Keratinocyte (primary cell): ENCODE results near the gene PCNT. TPM values are rescaled to one million over a fixed set of nuclear protein-coding genes. Genes with fewer than 3 reads are reported as not detected.
"Not testable (repeated sequence)": the region's sequence is repeated elsewhere in the genome, so short reads cannot be mapped to it uniquely, and the experiment has no call there.

Experiments
- DNase-seq: peaks from one replicate; pipeline ENCODE4 v3.0.0-alpha.2; 2011; ENCODE audit warnings: low read depth, missing footprints, low spot score
- FAIRE-seq: peaks from 2 replicates; lab custom pipeline; 2011; peaks lifted over from hg19 to GRCh38; lab: Jason Lieb, UNC
- H2AFZ ChIP-seq: 2 replicates; pipeline ENCODE4 v1.6.0; 2012; ENCODE audit warnings: low read length, control low read depth, inconsistent platforms; ENCODE audit not compliant: control insufficient read depth
- H3K27ac ChIP-seq: 2 replicates; pipeline ENCODE4 v1.5.1; 2011; ENCODE audit warnings: low read length; ENCODE audit not compliant: control insufficient read depth, insufficient read depth
- H3K27me3 ChIP-seq: 3 replicates; pipeline ENCODE4 v1.6.0; 2011; ENCODE audit warnings: low read length; ENCODE audit not compliant: control insufficient read depth, insufficient read depth; ENCODE audit errors: extremely low read depth
- H3K36me3 ChIP-seq, 2 experiments: 2 replicates in 1 of 2; 3 replicates in 1 of 2; pipeline ENCODE4 v1.5.1; 2011; ENCODE audit warnings: low read length in 2 of 2, mild to moderate bottlenecking in 1 of 2; ENCODE audit not compliant: control insufficient read depth in 2 of 2, insufficient read depth in 2 of 2; ENCODE audit errors: extremely low read depth in 1 of 2
- H3K4me1 ChIP-seq: 3 replicates; pipeline ENCODE4 v1.5.1; 2011; ENCODE audit warnings: low read length; ENCODE audit not compliant: control insufficient read depth, insufficient read depth; ENCODE audit errors: extremely low read depth
- H3K4me2 ChIP-seq: 3 replicates; pipeline ENCODE4 v1.6.0; 2011; ENCODE audit warnings: low read depth, low read length; ENCODE audit not compliant: control insufficient read depth, insufficient read depth; ENCODE audit errors: extremely low read depth
- H3K4me3 ChIP-seq, 3 experiments: fragments of 200-600 bp in 1 of 3; sonication (generic) in 1 of 3; 2 replicates in 2 of 3; 3 replicates in 1 of 3; pipeline ENCODE4 v1.5.1; 2011 to 2016; ENCODE audit warnings: low read length in 3 of 3, mild to moderate bottlenecking in 3 of 3, control low read depth in 2 of 3, inconsistent platforms in 1 of 3, low read depth in 1 of 3, mixed read lengths in 1 of 3, mixed run types in 1 of 3, moderate library complexity in 1 of 3; ENCODE audit not compliant: control insufficient read depth in 2 of 3, insufficient read depth in 2 of 3; ENCODE audit errors: extremely low read depth in 1 of 3
- H3K79me2 ChIP-seq: 2 replicates; pipeline ENCODE4 v1.6.0; 2012; ENCODE audit warnings: low read length; ENCODE audit not compliant: control insufficient read depth, insufficient read depth
- H3K9ac ChIP-seq: 3 replicates; pipeline ENCODE4 v1.6.0; 2011; ENCODE audit warnings: low read length; ENCODE audit not compliant: control insufficient read depth, insufficient read depth; ENCODE audit errors: extremely low read depth
- H3K9me1 ChIP-seq: 3 replicates; pipeline ENCODE4 v1.6.0; 2011; ENCODE audit warnings: low read length; ENCODE audit not compliant: control insufficient read depth, insufficient read depth; ENCODE audit errors: extremely low read depth
- H3K9me3 ChIP-seq: 2 replicates; pipeline ENCODE4 v1.5.1; 2012; ENCODE audit warnings: low read depth, low read length; ENCODE audit not compliant: control insufficient read depth
- H4K20me1 ChIP-seq: 3 replicates; pipeline ENCODE4 v1.6.0; 2011; ENCODE audit warnings: low read length; ENCODE audit not compliant: control insufficient read depth, insufficient read depth; ENCODE audit errors: extremely low read depth
- EZH2 ChIP-seq: IDR thresholded peaks from one replicate; pipeline ENCODE4 v1.6.1; 2012; ENCODE audit warnings: inconsistent platforms, mild to moderate bottlenecking, low read length, moderate library complexity
- dilution Hi-C: fragments of 300-500 bp; cut with MboI; formaldehyde crosslinking; loops from one replicate; pipeline ENCODE4 v1.7.0; 2020; ENCODE audit warnings: low sequenced_read_pairs; ENCODE audit not compliant: extremely low pct_ligation_motif_present
- polyA plus RNA-seq, 5 experiments: library from polyadenylated mRNA; depleted of rRNA in 3 of 5; stranded (reverse) in 3 of 5; stranded (forward) in 1 of 5; unstranded in 1 of 5; fragments of >200 nt; gene quantifications; 1 replicate in 1 of 5; 2 replicates in 3 of 5; 3 replicates in 1 of 5; pipeline versions ENCODE4 v1.2.1 to v1.2.3, GENCODE V29; 2011 to 2012; ENCODE audit warnings: missing spikeins in 2 of 5, low read depth in 1 of 5, low replicate concordance in 1 of 5
- TF ChIP-seq, protein P1 (sequence below), 3 experiments: IDR thresholded peaks in 1 of 3; conservative IDR thresholded peaks in 1 of 3; optimal IDR thresholded peaks in 1 of 3; 2 replicates in 2 of 3; 3 replicates in 1 of 3; pipeline versions ENCODE3 to v1.5.1; 2011; ENCODE audit warnings: low read length in 3 of 3, mild to moderate bottlenecking in 3 of 3, moderate library complexity in 2 of 3, control low read depth in 1 of 3, inconsistent platforms in 1 of 3; ENCODE audit not compliant: insufficient read depth in 2 of 3; ENCODE audit errors: extremely low read depth in 1 of 3

The PCNT gene
- polyA plus RNA-seq, 1 donor (not counting 4 experiments of a cell fraction or from before 2014, with no cell fraction given): 9.8 TPM

DNA sequence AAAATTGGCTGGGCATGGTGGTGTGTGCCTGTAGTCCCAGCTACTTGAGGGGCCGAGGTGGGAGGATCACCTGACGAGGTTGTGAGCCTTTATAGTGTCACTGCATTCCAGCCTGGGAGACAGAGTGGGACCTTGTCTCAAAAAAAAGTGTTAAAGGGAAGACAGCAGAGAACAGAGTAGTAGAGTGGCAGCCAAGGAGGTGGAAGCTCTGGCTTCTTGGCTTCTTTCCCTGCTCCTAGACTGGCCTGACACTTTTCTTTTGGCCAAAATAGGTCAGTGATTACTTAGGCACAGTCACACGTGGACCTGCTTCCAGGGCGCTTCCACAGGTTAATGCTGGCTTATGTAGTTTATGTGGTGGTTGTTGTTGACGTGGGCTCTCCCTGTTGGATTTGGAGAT, 138.0 kb downstream of the PCNT start:
- dilution Hi-C loops: no loop called here
- H3K27me3 ChIP-seq: no peaks in the 10 kb centered on the region
- TF ChIP-seq, protein P1, sequence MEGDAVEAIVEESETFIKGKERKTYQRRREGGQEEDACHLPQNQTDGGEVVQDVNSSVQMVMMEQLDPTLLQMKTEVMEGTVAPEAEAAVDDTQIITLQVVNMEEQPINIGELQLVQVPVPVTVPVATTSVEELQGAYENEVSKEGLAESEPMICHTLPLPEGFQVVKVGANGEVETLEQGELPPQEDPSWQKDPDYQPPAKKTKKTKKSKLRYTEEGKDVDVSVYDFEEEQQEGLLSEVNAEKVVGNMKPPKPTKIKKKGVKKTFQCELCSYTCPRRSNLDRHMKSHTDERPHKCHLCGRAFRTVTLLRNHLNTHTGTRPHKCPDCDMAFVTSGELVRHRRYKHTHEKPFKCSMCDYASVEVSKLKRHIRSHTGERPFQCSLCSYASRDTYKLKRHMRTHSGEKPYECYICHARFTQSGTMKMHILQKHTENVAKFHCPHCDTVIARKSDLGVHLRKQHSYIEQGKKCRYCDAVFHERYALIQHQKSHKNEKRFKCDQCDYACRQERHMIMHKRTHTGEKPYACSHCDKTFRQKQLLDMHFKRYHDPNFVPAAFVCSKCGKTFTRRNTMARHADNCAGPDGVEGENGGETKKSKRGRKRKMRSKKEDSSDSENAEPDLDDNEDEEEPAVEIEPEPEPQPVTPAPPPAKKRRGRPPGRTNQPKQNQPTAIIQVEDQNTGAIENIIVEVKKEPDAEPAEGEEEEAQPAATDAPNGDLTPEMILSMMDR (optimal IDR thresholded peaks at IDR 0.05 in 1 of 3, IDR thresholded peaks at IDR 0.05 in 1 of 3, conservative IDR thresholded peaks at IDR 0.05 in 1 of 3; ENCODE audit: extremely low read depth in 1 of 3, insufficient read depth in 2 of 3, low read length in 3 of 3): no peak
- TF ChIP-seq EZH2: no peak
- H4K20me1 ChIP-seq: peaks cover 4% of the 10 kb centered on the region
- no peaks in the 10 kb centered on the region for H3K9me3 ChIP-seq
- no peak overlapping the region for H3K4me2 ChIP-seq
- DNase-seq: no peak
- H3K79me2 ChIP-seq: peaks cover 77% of the 10 kb centered on the region
- no peak overlapping the region for H3K4me3 ChIP-seq
- H2AFZ ChIP-seq: no peak overlapping the region
- peaks cover 2% of the 10 kb centered on the region for H3K9me1 ChIP-seq
- H3K9ac ChIP-seq: no peak overlapping the region
- peaks cover 3 to 4% of the 10 kb centered on the region in 2 experiments for H3K36me3 ChIP-seq
- H3K27ac ChIP-seq: no peak overlapping the region
- no peak for FAIRE-seq
- peaks cover 15% of the 10 kb centered on the region for H3K4me1 ChIP-seq

DNA sequence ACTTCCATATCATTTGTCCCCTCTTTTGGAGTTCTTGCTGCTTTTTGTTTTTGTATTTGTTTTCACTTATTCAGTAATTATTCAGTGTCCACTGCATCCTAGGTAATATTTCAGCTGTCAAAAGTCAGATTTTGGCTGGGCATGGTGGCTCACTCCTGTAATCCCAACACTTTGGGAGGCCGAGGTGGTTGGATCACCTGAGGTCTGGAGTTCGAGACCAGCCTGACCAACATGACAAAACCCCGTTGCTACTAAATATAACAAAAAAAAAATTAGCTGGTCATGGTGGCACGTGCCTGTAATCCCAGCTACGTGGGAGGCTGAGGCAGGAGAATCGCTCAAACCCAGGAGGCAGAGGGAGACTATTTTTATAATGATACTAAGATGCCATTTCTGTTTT, 141.2 kb downstream of the PCNT start:
- dilution Hi-C loops, H3K9me3 ChIP-seq, H3K4me1 ChIP-seq, H3K9ac ChIP-seq, H3K4me3 ChIP-seq, H4K20me1 ChIP-seq, FAIRE-seq, H3K27me3 ChIP-seq, H3K9me1 ChIP-seq, H2AFZ ChIP-seq, H3K4me2 ChIP-seq, DNase-seq, H3K27ac ChIP-seq: not testable (repeated sequence)
- Histone ChIP-seq H3K36me3 (peaks cover 7 to 12% of the 10 kb centered on the region in 2 experiments), H3K79me2 (peaks cover 69% of the 10 kb centered on the region)

DNA sequence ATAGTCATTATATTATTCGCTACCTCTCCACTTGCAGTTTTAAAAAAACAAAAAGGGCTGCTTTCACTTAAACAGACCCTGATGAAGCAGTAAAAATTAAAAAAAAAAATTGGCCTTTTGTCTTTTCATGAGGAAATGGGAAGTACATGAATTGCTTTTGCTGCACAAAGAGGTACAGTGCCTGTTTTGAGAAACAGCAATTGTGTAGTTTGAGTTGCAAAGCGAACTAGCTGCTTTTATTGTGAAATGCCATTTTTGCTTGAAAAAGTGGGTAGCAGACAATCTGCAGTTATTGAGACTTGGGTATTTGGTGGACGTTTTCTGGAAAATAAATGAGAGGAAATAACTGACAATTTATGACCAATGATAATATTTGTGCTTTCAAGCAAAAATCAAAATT, 141.7 kb downstream of the PCNT start:
- H3K27me3 ChIP-seq: no peaks in the 10 kb centered on the region
- peaks cover 6% of the 10 kb centered on the region for H4K20me1 ChIP-seq
- no peak overlapping the region for H3K4me2 ChIP-seq
- TF ChIP-seq, protein P1 (optimal IDR thresholded peaks at IDR 0.05 in 1 of 3, IDR thresholded peaks at IDR 0.05 in 1 of 3, conservative IDR thresholded peaks at IDR 0.05 in 1 of 3; ENCODE audit: extremely low read depth in 1 of 3, insufficient read depth in 2 of 3, low read length in 3 of 3): no peak
- TF ChIP-seq EZH2: no peak
- no peak overlapping the region for H3K27ac ChIP-seq
- no peak overlapping the region for H3K4me3 ChIP-seq
- peaks cover 2% of the 10 kb centered on the region for H3K9me1 ChIP-seq
- DNase-seq: no peak
- H3K79me2 ChIP-seq: peaks cover 64% of the 10 kb centered on the region
- H3K36me3 ChIP-seq: peaks cover 7 to 12% of the 10 kb centered on the region in 2 experiments
- H3K9ac ChIP-seq: no peak overlapping the region
- dilution Hi-C loops: no loop called here
- H3K9me3 ChIP-seq: no peaks in the 10 kb centered on the region
- no peak for FAIRE-seq
- no peak overlapping the region for H2AFZ ChIP-seq
- H3K4me1 ChIP-seq: no peaks in the 10 kb centered on the region
